GM21423 (cell line): ENCODE measurements around the gene TRPV4.
A peak's percentile ranks its signal among the peaks of the same experiment; 100 is the strongest.
"Not testable (repeated sequence)": the region's sequence is repeated elsewhere in the genome, so short reads cannot be mapped to it uniquely, and the experiment has no call there.

Experiments
- ATAC-seq: cut with Tn5 transposase; IDR thresholded peaks from one replicate; pipeline ENCODE4 v1.9.1; 2021; ENCODE audit warnings: mild to moderate bottlenecking, moderate library complexity; ENCODE audit not compliant: unreplicated experiment

TRPV4 gene

GRCh38 chr12:109833307-109834189 lies at the start of gene TRPV4:
TSS of gene TRPV4 (minus strand) at chr12:109833398. CDS start at chr12:109814796, 18,602 bp downstream.
- ATAC-seq, result no peak

GRCh38 chr12:109881752-109882151 lies 48.6 kb upstream of the TRPV4 start:
- ATAC-seq, result no peak

DNA sequence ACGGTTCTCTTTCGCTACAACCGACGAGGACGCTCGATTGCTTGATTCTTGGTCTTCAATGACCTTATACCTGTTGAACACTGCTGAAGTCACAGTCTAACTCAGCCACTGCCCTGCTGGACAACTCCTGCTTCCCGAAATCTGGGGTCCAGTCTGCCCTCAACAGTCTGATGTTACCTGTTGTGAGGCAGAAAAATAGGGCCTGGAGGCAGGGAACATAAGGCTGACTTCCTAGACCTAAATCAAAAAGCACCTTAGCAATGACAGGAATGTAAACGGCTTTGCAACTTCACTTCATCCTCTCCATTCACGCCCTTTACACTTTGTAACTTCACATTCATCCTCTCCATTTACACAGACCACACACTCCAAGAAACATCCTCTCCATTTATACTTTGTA lies 47.7 kb upstream of the TRPV4 start:
- no peak for ATAC-seq

DNA sequence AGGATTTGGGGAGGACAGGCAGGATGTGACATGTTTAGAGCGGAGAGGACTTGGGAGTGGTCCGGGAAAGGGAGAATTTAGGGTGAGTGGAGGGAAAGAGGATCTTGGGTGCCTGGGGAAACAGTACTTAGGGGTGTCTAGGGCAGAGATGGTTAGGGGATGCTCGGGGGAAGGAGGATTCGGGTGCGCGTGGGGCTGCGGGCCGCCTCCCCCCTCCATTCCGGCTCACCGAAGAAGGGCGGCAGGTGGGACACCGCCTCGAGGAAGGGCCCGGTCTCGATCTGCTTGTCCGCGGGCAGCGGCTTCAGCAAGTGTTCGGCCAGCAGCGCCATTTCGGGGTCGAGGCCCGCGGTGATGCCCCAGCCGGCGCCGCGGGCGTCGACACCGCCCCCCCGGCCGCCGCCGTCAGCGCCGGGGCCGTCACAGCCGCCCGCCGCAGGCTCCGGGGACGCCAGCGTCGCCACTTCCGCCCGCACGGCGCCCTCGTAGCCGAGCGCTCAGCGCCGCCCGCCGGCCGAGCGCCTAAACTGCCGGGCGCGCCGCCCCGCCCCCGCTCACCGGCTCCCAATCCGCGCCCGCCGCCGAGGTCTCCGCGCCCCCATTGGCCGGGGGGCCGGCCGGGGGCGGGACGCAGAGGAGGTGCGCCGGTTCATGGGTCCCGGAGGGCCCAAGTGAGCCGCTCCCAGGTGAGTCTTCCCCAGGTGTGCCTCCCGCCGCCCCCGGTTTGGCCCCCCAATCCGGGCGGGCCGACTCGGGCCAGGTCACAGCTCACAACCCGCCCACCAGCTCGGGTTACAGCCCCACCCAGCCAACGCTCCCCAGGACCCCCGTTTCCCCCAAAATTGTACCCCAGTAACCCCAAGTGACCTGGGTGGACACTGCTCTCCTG lies 47.1 kb upstream of the TRPV4 start, which contains the start of gene GLTP:
GLTP (minus strand) TSS at position 499 of the 889 bp plus-strand sequence; CDS start at position 332, 167 bp downstream.
- ATAC-seq, result peak; percentile 94

DNA sequence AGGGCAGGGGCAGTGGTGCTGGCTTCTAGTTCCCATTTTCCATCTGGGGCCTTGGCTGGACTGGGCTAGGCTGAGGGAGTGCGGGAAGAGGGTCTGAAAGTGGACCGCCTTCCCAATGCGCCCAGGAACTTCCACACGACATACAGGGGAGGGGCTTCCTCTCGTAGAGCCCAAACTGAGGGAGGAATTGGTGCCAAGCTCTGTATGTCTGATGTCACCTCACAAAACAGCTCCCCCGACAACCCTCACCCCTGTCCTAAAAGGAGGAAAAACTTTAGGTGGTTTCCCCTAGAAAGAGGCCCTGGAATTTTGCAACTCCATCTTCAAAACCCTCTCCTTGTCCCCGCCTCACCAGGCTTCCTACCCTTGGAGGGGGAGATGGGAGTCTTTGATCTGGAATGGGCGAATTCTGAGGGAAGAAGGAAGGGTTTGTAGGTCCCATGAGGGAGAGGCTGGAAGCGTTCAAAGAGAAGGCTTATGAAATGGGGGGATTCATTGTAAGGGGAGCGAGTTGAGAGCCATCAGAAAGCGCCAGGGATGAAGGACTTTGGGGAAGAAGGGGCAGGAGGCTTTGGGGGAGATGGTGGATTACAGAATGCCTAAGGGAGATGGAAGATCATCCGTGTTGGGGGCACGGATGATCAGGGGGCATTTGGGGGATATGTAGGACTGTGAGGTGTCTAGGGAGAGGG lies 46.3 kb upstream of the TRPV4 start:
- no peak for ATAC-seq

- ATAC-seq, result no peak
Observed at GRCh38 chr12:109878749-109879148, 45.6 kb upstream of the TRPV4 start.

- no peak for ATAC-seq
Observed at GRCh38 chr12:109878247-109878625, 45.0 kb upstream of the TRPV4 start.

DNA sequence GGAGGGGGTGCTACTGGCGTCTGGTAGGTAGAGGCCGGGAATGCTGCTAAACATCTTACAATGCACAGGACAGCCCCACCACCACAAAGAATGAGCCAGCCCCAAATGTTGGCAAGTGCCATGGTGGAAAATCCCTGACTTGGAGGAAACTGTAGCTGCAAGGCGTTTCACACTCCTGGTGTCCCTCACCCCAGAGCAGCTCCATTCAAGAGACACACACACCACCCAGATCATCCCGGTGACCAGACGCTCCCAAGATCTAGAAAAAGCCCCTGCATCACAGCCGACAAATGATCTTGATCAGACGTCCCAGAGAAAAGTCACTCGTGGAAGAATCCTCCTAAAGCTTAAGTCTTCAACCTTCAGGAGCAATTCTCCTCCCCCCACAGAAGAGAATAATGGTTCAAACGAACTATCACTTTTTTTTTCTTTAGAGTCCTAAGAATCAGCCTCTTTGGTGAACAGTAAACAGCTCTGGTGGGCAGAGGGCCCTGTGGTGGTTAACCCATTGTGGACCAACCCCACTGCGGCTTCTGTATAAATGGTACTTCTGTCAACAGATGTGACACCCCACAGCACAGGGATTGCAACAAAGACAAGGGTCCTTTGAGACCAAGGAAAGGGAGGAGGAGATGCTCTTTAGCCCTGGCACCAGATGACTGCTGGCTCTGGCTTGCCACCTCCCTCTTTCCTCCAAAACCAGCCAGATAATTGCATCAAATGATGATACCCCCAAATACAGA lies 44.5 kb upstream of the TRPV4 start:
- no peak for ATAC-seq

DNA sequence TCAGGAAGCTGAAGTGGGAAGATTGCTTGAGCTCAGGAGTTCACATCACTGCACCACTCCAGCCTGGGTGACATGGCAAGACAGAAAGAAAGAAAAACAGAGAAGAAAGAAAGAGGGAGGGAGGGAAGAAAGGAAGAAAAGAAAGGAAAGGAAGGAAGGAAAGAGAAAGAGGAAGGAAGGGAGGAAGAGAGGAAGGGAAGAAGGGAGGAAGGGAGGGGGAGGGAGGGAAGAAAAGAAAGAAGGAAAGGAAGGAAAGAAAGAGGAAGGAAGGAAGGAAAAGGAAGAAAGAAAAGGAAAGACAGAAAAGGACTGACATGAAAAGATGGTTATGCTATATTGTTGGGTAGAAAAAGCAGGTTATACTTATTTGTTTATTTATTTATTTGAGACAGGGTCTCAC lies 43.2 kb upstream of the TRPV4 start:
- no peak for ATAC-seq

- ATAC-seq, result no peak
Observed at GRCh38 chr12:109875572-109876131, 42.5 kb upstream of the TRPV4 start.

- ATAC-seq, result no peak
Observed at GRCh38 chr12:109873653-109874052, 40.5 kb upstream of the TRPV4 start.

- ATAC-seq, result no peak
Observed at GRCh38 chr12:109871668-109872314, 38.6 kb upstream of the TRPV4 start.

DNA sequence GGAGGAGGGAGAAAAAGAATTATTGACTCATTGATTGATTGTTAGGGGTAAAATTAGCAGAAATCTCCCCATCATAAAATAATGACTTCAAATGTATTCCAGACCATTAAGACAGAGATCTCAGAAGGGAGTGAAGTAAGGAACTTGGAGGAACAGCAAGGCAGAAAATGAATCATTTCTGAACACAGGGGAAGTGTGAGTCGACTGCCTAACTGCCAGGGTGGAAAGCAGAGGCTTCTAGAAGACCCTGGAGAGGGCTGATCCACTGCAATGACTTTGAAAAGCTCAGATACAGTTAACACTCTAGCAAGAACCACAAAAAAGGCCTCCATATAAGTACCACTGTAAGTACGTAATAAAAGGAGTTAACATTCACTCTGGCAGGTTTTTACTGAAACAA lies 37.5 kb upstream of the TRPV4 start:
- no peak for ATAC-seq

DNA sequence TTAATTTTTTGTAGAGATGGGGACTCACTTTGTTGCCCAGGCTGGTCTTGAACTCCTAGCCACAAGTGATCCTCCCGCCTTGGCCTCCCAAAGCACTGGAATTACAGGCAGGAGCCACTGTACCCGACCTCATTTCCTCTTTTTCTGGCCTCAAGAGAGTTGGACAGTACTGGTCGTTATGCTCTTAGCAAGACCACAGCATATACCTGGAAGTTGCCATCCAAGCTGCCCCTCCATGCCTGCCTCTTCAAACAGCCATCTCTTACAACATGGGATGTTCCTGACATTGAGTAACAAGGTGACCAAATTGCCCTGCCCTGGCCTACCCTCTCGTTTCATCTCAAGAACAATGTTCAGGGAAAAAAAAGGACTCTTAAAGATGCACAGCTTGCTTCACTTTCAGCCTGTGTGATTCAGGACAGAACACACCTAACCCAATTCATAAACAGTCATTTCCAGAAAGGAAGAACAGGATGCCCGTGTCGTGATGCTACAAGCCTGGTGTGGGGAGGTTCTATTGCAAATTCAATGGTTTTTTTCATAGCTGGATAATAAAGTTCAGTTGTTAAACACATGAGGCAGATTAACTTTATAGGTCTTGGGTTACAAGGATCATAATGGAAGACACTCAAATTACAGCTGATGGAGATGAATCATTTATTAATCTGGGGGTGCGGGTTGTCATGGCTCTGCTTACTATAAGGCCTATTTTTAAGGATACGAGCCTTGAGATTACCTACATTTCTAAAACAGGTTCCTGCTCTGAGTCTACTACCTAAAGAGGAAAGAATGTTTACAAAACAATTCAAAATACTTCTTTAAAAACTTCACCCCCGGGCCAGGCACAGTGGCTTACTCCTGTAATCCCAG lies 35.2 kb upstream of the TRPV4 start:
- ATAC-seq, result no peak

DNA sequence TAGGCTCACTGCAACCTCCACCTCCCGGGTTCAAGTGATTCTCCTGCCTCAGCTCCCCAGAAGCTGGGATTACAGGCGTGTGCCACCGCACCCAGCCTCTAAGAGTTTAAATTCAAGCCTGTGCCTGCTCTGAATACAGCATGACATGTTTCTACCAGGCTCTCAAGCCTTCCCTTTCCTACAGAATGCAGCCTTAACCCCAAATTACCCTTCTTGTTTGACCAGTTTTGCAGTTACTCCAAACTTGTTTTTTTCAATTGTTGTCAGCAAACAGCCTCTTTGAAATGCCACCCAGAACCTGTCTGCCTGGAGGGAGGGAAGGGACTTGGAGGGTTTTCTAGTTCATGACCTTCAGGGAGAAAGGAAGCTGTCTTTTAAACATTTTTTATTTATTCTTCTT lies 31.7 kb upstream of the TRPV4 start:
- no peak for ATAC-seq

DNA sequence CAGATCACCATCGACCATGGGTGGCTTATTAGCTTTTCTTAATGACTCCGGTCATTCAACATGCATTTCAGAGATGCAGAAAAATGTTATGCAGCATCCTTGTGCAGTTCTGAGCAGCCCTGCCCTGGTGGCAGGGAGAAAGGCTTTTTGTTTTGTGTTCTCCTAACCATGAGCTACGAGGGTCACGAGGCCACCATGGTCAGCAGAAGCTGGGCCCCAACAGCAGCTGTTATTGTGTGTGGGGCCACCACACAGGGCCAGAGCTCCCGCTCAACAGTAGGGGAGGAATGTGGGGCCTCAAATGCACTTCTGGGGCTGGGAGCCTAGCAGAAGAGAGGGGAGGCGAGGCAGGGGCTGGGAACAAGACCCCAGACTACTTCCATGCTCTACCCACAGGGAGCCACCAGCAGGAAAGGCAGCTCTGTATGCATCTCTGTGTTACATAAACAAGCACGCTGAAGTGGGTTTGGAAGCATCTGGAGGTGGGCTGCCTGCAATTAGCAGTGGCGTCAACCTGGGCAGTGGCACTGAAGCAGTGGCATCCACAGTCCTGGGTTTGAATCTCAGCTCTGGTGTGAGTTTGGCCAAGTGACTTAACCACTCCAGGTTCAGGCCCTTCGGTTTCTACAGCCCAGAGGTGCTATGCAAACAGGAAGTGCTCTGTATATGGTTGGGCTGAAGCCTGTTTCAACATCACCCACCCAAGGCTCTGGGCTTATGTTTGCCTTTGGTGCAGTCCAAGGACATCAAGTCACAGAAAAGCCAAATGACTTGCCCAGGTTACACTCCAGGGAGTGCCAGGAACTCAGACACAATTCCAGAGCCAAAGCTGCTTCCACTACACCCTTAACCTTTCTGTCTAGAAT lies 30.9 kb upstream of the TRPV4 start:
- ATAC-seq, result no peak

DNA sequence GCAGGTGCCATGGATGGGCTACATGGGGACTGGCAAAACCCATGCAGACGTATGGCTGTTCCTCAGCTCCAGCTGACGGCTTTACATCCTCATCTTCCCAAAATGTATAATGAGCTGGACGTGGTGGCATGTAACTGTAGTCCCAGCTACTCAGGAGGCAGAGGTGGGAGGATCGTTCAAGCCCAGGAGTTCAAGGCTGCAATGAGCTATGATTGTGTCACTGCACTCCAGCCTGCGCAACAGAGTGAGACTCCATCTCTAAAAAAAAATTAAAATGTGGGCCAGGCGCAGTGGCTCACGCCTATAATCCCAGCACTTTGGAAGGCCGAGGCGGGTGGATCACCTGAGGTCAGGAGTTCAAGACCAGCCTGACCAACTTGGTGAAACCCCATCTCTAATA lies 29.3 kb upstream of the TRPV4 start:
- ATAC-seq, result not testable (repeated sequence)
